HepG2 (cell line): ENCODE results near the gene GRK5. TPM values are rescaled to one million over a fixed set of nuclear protein-coding genes. Genes with fewer than 3 reads are reported as not detected.

ENCODE experiments used
- ASH2L ChIP-seq: fragments of 300-600, 200-600 bp; sonication (generic); IDR thresholded peaks from 2 replicates; pipeline ENCODE4 v1.7.0; 2017; ENCODE audit warnings: low read depth, mild to moderate bottlenecking, moderate library complexity, mixed read lengths, low read length; ENCODE audit not compliant: insufficient read length
- NR2F6 ChIP-seq, 2 experiments: IDR thresholded peaks; 2 replicates each; pipeline ENCODE4 v1.6.1; 2016; ENCODE audit warnings: antibody characterized with exemption in 1 of 2, mild to moderate bottlenecking in 1 of 2
- TOE1 ChIP-seq: sonication (generic); formaldehyde crosslinking; IDR thresholded peaks from 2 replicates; pipeline ENCODE4 v1.4.0; 2020; ENCODE audit warnings: mild to moderate bottlenecking, missing genetic modification reagents
- ZNF615 ChIP-seq: sonication (generic); formaldehyde crosslinking; IDR thresholded peaks from 2 replicates; pipeline ENCODE4 v1.5.0; 2020; ENCODE audit warnings: mild to moderate bottlenecking, missing genetic modification reagents, borderline replicate concordance
- ZNF652 ChIP-seq: IDR thresholded peaks from 2 replicates; pipeline ENCODE4 v1.6.1; 2016; ENCODE audit warnings: low read depth, borderline replicate concordance
- ZNF883 ChIP-seq: sonication (generic); formaldehyde crosslinking; IDR thresholded peaks from 2 replicates; pipeline ENCODE4 v1.5.1; 2020; ENCODE audit warnings: mild to moderate bottlenecking, missing genetic modification reagents; ENCODE audit errors: not compliant biosample characterization
- polyA plus RNA-seq, 8 experiments: library from polyadenylated mRNA; depleted of rRNA in 3 of 8; stranded (reverse) in 7 of 8; unstranded in 1 of 8; fragments of >200 nt; fragmentation: Illumina TruSeq in 4 of 8; extraction: Trizol in 4 of 8; gene quantifications; 2 replicates each; pipeline versions ENCODE4 v1.2.1 to v1.2.3, GENCODE V29; 2011 to 2016; ENCODE audit warnings: low read depth in 4 of 8, missing spikeins in 1 of 8, mixed read lengths in 1 of 8; ENCODE audit not compliant: insufficient read depth in 1 of 8
- total RNA-seq, 5 experiments: library from RNA; depleted of rRNA; stranded (reverse); fragments of >200 nt; fragmentation: Illumina TruSeq; extraction: Trizol; gene quantifications; 2 replicates each; pipeline ENCODE4 v1.2.3, GENCODE V29; 2016; ENCODE audit warnings: low read depth in 1 of 5
- TF ChIP-seq, protein P1 (sequence below): sonication (generic); formaldehyde crosslinking; IDR thresholded peaks from 2 replicates; pipeline ENCODE4 v1.4.0; 2020; ENCODE audit warnings: missing genetic modification reagents
- TF ChIP-seq, protein P2 (sequence below): IDR thresholded peaks from 2 replicates; pipeline ENCODE4 v1.6.1; 2016; ENCODE audit warnings: missing biosample characterization, missing genetic modification reagents, low read depth
- TF ChIP-seq, protein P3 (sequence below): sonication (generic); formaldehyde crosslinking; IDR thresholded peaks from 2 replicates; pipeline ENCODE4 v1.5.1; 2020; ENCODE audit warnings: mild to moderate bottlenecking, missing genetic modification reagents, borderline replicate concordance
- TF ChIP-seq, protein P4 (sequence below): sonication (generic); formaldehyde crosslinking; IDR thresholded peaks from 2 replicates; pipeline ENCODE4 v1.4.0; 2020; ENCODE audit warnings: mild to moderate bottlenecking, missing genetic modification reagents
- TF ChIP-seq, protein P5 (sequence below): sonication (generic); formaldehyde crosslinking; IDR thresholded peaks from 2 replicates; pipeline ENCODE4 v1.4.0; 2020; ENCODE audit warnings: missing genetic modification reagents, borderline replicate concordance
- TF ChIP-seq, protein P6 (sequence below): sonication (generic); formaldehyde crosslinking; IDR thresholded peaks from 2 replicates; pipeline ENCODE4 v1.5.1; 2020; ENCODE audit warnings: mild to moderate bottlenecking, missing genetic modification reagents, moderate library complexity
- TF ChIP-seq, protein P7 (sequence below): sonication (generic); formaldehyde crosslinking; IDR thresholded peaks from 2 replicates; pipeline ENCODE4 v1.4.0; 2020; ENCODE audit warnings: missing genetic modification reagents

The GRK5 gene
- total and polyA plus RNA-seq, 2 of the 13 experiments (the other 11 are each of a cell fraction or from before 2014, with no cell fraction given): 10.4 to 12.6 TPM

DNA sequence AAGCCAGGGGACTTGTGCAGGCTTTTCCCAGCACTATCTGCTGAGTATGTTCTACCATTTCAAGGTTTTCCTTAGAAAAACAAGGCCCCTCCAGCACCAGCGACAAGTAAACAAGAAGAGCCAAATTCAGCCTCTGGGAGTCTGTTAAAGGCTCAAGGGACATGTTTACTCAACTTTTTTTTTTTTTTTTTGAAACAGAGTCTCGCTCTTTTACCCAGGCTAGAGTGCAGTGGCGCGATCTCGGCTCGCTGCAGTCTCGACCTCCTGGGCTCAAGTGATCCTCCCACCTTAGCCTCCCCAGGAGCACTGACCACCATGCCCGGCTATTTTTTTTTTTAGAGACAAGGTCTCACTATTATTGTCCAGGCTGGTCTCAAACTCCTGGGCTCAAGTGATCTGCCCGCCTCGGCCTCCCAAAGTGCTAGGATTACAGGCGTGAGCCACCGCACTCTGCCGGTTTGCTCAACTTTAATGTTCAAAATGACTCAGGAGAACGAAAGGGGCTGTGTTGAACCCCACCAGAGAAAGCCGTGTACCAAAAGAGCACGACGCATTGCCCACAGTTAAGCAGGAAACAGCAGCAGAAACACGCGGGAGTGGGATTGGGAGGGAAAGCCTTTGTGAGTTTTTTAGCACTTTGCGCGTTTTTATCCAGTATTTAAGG, 29.5 kb upstream of the GRK5 start (continued):
- TF ChIP-seq, protein P1, sequence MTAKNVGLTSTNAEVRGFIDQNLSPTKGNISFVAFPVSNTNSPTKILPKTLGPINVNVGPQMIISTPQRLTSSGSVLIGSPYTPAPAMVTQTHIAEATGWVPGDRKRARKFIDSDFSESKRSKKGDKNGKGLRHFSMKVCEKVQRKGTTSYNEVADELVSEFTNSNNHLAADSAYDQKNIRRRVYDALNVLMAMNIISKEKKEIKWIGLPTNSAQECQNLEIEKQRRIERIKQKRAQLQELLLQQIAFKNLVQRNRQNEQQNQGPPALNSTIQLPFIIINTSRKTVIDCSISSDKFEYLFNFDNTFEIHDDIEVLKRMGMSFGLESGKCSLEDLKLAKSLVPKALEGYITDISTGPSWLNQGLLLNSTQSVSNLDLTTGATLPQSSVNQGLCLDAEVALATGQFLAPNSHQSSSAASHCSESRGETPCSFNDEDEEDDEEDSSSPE (CRISPR knock-in tag): 0 out of 2 replicates have a peak, but pooled peaks have one; percentile 22
- TF ChIP-seq, protein P2, sequence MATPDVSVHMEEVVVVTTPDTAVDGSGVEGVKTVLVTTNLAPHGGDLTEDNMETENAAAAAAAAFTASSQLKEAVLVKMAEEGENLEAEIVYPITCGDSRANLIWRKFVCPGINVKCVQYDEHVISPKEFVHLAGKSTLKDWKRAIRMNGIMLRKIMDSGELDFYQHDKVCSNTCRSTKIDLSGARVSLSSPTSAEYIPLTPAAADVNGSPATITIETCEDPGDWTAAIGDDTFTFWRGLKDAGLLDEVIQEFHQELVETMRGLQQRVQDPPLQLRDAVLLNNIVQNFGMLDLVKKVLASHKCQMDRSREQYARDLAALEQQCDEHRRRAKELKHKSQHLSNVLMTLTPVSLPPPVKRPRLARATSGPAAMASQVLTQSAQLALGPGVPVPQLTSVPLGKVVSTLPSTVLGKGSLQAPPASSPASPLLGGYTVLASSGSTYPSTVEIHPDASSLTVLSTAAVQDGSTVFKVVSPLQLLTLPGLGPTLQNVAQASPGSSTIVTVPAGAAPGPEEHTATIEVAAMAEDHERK (CRISPR knock-in tag): no peak
- 0 out of 2 replicates have a peak, but pooled peaks have one; percentile 21 for TF ChIP-seq NR2F6 (IDR thresholded peaks at IDR 0.05)
- TF ChIP-seq NR2F6 (CRISPR knock-in tag; IDR thresholded peaks at IDR 0.05): no peak
- no peak for TF ChIP-seq ZNF652
- TF ChIP-seq, protein P3, sequence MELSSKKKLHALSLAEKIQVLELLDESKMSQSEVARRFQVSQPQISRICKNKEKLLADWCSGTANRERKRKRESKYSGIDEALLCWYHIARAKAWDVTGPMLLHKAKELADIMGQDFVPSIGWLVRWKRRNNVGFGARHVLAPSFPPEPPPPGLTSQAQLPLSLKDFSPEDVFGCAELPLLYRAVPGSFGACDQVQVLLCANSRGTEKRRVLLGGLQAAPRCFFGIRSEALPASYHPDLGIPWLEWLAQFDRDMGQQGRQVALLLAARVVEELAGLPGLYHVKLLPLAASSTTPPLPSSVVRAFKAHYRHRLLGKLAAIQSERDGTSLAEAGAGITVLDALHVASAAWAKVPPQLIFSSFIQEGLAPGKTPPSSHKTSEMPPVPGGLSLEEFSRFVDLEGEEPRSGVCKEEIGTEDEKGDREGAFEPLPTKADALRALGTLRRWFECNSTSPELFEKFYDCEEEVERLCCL: no peak
- no peak for TF ChIP-seq ASH2L
- TF ChIP-seq, protein P4, sequence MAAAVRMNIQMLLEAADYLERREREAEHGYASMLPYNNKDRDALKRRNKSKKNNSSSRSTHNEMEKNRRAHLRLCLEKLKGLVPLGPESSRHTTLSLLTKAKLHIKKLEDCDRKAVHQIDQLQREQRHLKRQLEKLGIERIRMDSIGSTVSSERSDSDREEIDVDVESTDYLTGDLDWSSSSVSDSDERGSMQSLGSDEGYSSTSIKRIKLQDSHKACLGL (CRISPR knock-in tag): 0 out of 2 replicates have a peak, but pooled peaks have one; percentile 1
- no peak for TF ChIP-seq ZNF615
- TF ChIP-seq ZNF883 (CRISPR knock-in tag): no peak
- TF ChIP-seq, protein P5, sequence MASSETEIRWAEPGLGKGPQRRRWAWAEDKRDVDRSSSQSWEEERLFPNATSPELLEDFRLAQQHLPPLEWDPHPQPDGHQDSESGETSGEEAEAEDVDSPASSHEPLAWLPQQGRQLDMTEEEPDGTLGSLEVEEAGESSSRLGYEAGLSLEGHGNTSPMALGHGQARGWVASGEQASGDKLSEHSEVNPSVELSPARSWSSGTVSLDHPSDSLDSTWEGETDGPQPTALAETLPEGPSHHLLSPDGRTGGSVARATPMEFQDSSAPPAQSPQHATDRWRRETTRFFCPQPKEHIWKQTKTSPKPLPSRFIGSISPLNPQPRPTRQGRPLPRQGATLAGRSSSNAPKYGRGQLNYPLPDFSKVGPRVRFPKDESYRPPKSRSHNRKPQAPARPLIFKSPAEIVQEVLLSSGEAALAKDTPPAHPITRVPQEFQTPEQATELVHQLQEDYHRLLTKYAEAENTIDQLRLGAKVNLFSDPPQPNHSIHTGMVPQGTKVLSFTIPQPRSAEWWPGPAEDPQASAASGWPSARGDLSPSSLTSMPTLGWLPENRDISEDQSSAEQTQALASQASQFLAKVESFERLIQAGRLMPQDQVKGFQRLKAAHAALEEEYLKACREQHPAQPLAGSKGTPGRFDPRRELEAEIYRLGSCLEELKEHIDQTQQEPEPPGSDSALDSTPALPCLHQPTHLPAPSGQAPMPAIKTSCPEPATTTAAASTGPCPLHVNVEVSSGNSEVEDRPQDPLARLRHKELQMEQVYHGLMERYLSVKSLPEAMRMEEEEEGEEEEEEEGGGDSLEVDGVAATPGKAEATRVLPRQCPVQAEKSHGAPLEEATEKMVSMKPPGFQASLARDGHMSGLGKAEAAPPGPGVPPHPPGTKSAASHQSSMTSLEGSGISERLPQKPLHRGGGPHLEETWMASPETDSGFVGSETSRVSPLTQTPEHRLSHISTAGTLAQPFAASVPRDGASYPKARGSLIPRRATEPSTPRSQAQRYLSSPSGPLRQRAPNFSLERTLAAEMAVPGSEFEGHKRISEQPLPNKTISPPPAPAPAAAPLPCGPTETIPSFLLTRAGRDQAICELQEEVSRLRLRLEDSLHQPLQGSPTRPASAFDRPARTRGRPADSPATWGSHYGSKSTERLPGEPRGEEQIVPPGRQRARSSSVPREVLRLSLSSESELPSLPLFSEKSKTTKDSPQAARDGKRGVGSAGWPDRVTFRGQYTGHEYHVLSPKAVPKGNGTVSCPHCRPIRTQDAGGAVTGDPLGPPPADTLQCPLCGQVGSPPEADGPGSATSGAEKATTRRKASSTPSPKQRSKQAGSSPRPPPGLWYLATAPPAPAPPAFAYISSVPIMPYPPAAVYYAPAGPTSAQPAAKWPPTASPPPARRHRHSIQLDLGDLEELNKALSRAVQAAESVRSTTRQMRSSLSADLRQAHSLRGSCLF: no peak
- TF ChIP-seq, protein P6, sequence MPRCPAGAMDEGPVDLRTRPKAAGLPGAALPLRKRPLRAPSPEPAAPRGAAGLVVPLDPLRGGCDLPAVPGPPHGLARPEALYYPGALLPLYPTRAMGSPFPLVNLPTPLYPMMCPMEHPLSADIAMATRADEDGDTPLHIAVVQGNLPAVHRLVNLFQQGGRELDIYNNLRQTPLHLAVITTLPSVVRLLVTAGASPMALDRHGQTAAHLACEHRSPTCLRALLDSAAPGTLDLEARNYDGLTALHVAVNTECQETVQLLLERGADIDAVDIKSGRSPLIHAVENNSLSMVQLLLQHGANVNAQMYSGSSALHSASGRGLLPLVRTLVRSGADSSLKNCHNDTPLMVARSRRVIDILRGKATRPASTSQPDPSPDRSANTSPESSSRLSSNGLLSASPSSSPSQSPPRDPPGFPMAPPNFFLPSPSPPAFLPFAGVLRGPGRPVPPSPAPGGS (CRISPR knock-in tag): no peak
- TF ChIP-seq TOE1: peak; percentile 62; the same call in 1 of the 2 replicates
- TF ChIP-seq, protein P7, sequence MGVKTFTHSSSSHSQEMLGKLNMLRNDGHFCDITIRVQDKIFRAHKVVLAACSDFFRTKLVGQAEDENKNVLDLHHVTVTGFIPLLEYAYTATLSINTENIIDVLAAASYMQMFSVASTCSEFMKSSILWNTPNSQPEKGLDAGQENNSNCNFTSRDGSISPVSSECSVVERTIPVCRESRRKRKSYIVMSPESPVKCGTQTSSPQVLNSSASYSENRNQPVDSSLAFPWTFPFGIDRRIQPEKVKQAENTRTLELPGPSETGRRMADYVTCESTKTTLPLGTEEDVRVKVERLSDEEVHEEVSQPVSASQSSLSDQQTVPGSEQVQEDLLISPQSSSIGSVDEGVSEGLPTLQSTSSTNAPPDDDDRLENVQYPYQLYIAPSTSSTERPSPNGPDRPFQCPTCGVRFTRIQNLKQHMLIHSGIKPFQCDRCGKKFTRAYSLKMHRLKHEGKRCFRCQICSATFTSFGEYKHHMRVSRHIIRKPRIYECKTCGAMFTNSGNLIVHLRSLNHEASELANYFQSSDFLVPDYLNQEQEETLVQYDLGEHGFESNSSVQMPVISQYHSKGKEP (CRISPR knock-in tag): no peak
